NCI-H146 treated with DMSO at 0.1 percent for 48 hours (cell line): ENCODE data around the gene ZNF81.
"Not testable (repeated sequence)": the region's sequence is repeated elsewhere in the genome, so short reads cannot be mapped to it uniquely, and the experiment has no call there.

Experiments used
- DNase-seq: peaks from one replicate; lab custom pipeline; 2025; ENCODE audit not compliant: unreplicated experiment; lab: John Stamatoyannopoulos, UW

ZNF81 gene

DNA sequence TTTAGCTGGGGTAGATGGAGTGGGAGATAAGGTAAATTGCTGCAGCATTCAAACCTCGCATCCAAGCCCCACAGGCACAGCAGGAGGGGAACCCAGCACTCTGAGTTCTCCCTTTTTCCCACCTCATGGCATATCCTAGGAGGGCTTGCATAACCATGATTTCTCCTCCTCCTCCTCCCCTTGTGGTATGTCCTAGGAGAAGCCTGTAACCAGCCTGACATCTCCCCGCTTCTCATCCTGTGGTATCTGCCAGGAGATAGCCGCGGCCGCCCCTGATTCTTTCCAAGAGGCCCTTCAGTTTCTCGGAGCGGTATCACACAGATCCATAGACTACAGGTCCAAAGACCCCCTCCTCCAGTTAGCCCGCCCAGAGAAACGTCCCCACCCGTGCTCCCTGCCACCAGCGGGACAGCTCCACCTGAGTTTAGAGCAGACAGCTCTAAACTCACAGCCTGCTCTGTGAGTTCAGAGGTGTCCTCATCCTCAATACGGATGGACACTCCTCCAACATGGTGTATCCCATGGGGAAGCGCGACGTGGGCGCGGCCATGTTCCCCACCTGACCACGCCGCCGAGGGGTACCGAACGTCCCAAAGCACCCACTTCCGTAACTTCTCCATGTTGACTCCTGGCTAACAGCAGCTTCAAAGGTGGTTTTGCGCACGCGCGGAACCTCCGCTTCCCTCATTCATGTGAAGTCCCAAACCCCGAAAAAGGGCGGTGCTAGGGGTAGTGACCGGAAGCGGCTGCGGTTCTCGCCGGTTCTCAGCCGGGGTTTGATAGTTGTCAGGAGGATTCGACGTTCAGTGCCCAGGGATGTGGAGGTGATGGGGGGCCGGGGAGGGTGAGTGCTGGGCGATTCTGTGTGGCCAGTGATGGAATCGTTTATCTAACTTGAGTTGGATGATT is at the start of gene ZNF81:
ZNF81 (plus strand) TSS at position 739 of the 909 bp plus-strand sequence. CDS start 9,366 bp downstream, outside the sequence.
- peak; percentile 89 for DNase-seq

DNA sequence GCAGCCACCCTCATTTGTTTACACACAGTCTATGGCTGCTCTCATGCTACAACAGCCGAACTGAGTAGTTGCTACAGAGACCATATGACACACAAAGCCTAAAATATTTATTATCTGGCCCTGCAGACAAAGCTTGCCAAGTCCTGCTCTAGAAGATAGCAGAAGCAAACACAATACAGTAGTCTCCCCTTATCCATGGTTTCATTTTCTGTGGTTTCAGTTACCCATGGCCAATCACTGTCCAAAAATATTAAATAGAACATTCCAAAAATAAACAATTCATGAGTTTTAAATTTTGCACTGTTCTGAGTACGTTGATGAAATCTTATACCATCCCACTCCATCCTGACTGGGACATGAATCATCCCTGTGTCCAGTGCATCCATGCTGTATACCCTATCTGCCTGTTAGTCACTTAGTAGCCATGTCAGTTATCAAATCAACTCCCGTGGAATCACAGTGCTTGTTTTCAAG is 40.2 kb upstream of the ZNF81 start:
- no peak for DNase-seq

DNA sequence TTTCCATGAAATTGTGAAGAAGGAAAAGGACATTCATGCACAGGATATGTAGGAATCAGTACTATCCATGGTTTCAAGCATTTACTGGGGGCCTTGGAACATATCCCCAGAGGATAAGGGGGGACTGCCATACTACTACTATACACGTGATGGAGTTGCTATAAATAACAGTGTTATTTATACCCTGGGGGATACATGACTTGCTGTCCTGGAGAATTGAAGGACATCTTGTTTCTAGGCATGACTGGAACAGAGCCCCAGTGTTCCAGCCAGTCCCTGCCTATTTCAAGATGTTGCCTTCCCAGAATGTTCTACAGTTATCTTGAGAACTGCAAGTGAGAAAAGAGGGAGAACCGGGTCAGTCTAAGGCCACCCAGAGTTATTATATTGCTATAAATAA is 39.6 kb upstream of the ZNF81 start:
- DNase-seq, result no peak

DNA sequence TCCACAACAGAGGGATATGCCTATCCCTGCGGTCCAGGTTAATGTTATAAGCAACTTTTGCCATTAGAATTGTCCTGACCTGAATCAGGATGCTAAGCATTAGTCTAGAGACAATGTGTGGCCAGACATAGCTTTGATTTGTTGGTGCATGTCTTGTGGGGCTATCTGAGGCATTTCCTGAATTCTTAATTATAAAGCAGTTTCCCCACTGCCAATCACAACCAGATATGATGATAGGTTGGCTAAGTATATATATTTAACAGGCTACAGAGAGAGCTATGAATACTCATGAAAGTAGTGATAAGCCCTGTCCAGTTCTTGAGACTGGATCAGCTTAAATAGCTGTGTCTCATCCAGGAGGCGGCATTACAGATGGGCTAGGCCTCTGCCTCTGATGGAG is 37.8 kb upstream of the ZNF81 start:
- DNase-seq, result no peak

DNA sequence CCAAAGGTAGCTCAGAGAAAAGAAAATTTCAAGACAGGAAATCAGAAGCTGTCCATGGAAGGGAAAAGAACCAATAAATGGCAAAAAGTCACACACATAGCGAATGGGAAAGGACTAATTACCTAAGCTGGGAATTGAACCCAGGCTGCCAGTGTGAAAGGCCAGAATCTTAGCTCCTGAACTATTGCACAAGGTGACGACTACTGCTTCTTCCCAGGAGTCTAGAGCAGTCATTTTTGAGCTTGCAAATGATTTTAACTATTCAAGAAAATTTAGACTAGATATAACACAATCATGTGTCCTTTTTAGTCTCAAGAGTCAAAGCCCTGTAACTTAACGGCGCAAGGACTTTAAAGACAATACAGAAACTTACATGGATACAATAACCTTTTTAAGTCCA is 34.1 kb upstream of the ZNF81 start:
- DNase-seq, result no peak

DNA sequence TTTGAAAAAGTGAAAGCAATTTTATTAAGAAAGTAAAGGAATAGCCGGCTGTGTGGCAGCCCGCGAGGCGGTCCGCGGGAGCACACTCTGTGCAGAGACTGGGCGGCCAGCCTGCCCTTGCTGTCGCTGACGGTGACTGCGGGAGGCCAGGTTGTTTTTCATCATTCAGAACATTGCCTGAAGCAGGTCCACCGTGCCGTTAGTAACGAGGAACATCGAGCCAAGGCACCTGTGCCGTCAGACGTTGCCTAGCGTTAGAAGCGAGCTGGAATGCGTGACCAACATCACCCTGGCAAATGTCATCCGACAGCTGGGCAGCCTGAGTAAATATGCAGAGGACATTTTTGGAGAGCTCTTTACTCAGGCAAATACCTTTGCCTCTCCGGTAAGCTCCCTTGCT is 33.6 kb upstream of the ZNF81 start:
- DNase-seq, result peak; percentile 3

DNA sequence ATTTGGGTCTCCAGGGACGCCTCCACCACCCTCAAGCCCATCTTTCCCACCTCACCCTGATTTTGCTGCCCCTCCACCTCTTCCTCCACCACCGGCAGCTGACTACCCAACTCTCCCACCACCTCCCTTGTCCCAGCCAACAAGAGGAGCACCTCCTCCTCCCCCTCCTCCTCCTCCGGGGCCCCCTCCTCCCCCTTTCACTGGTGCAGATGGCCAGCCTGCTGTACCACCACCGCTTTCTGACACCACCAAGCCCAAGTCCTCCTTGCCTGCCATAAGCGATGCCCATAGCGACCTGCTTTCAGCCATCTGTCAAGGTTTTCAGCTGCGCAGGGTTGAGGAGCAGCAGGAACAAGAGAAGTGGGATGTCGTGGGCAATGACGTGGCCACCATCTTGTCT is 32.4 kb upstream of the ZNF81 start:
- DNase-seq, result no peak

DNA sequence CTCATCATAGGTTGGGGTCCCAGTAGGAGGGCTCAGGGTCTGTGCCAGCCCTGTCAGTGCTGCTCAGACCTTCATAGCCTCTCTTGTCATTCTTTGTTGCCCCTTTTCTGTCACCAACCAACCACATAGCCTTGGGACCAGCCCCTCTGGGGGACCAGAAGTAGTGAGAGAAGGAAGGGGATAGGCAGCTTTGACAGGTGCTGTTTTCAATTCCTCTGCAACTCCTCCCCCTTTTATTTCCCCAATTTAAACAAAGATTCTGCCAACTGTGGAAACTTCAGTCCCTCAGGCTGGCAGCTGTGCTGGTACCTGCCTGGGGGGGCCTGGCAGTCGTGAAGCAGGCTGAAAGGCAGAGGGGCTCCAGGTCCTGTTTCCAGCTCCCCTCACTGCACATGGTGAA is 30.9 kb upstream of the ZNF81 start:
- not testable (repeated sequence) for DNase-seq

DNA sequence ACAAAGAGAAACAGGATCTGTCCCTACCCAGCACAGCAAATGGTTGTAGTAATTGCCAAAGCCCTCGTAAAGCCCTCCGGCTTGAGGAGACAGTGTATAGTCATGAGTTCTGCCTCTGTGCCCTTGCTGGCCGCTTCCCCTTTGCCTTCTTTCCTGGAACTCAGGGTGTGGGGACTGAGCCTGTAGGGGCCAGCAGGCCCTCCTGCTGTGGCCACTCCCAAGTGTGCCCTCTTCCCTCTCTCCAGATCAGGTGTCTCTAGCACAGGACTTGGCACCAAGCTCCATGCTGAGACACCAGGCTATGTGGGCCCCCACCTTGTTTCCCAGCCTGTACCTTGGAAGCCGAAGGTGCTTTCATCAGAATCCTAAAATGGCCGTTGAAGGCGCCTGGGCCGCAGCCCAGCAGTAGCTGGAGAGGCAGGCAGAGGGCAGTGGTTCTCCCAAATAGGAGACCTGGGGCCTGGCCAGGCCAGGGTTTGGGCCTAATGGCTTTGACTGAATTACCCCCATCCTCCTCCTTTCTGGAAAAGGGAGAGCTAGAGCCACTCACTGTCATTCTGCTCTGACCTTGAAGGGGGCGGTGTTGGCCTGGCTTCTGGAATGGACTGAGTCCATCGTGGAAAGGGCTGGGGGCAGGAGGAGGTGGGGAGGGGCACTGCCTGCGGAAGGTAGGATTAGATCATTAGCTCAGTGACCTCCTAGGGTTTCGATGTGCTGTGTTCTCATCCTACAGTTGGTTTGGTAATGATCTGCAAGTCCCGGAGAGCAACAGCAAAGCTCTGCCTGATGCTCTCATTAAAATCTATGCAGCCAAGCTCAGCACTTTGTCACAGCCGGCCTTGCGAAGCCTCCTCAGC is 30.1 kb upstream of the ZNF81 start:
- DNase-seq, result not testable (repeated sequence)

DNA sequence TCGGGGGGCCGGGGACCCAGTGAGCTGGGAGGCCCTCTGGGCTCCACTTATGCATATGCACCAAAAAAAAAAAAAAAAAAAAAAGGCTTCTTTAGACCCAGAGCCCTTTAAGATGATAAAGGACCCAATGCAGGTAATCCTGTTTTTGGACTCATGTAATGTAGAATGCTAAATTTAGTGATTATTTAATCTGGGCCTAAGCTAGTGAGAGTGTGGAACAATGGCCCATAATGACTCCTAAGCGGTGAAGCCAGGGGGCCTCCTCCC is 29.5 kb upstream of the ZNF81 start:
- not testable (repeated sequence) for DNase-seq

DNA sequence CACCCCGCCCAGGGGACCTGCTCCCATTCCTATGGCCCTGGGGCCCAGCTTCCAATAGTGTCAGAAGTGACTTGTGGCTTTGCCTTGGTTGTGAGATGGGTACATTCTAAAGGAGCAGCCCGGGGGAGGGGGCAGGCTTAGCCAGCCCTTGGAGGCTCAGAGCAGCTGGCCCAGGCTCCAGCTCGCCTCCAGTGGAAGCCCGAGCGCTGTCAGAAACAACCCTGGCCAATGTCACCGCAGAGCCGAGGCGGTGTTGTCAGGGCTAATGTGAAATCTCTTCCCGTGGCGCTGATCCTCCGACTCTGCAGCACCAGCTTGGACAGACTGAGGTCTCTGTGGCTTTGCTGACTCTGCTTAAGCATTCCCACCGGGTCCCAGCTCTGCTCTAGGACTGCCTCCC is 29.2 kb upstream of the ZNF81 start:
- no peak for DNase-seq

DNA sequence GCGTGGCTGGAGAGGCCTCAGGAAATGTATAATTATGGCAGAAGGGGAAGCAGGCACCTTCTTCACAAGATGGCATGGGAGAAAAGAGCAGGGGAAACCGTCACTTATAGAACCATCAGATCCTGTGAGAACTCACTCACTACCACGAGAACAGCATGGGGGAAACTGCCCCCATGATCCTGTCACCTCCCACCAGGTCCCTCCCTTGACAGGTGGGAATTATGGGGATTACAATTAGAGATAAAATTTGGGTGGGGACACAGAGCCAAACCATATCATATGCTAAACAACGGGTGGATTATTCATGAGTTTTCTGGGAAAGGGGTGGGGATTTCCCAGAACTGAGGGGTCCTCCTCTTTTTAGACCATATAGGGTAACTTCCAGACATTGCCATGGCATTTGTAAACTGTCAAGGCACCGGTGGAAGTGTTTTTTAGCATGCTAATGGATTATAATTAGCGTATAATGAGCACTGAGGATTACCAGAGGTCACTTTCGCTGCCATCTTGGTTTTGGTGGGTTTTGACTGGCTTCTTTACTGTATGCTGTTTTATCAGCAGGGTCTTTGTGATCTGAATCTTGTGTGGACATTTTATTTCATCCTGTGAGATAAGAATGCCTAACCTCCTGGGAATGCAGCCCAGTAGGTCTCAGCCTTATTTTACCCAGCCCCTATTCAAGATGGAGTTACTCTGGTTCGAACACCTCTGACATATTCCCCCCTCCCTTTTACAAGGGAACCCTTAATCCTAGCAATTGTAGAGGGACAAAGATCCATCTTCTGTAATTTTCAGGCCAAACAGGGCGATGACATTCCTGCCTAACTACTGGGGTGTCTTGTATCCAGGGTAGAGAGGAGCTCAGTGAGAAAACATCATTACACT is 27.6 kb upstream of the ZNF81 start:
- no peak for DNase-seq

DNA sequence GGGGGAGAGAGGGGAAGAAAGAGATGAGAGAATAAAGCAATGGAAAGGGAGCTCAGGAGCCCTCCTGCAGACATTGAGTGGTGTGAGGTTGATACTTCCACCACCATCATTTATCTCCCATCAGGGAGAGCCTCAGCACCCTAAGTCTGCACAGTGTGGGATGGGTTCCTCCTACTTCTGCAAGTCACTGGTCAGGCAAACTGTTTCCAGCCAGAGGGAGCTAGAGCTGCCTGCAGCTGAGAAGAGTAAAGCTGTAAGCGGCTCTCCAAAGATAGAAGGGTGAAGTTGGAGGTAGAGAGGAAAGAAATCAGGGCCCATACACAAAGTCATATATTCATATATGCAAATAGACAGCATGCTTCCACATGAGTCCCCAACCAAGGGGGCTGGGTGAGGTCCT is 21.9 kb upstream of the ZNF81 start:
- DNase-seq, result no peak

DNA sequence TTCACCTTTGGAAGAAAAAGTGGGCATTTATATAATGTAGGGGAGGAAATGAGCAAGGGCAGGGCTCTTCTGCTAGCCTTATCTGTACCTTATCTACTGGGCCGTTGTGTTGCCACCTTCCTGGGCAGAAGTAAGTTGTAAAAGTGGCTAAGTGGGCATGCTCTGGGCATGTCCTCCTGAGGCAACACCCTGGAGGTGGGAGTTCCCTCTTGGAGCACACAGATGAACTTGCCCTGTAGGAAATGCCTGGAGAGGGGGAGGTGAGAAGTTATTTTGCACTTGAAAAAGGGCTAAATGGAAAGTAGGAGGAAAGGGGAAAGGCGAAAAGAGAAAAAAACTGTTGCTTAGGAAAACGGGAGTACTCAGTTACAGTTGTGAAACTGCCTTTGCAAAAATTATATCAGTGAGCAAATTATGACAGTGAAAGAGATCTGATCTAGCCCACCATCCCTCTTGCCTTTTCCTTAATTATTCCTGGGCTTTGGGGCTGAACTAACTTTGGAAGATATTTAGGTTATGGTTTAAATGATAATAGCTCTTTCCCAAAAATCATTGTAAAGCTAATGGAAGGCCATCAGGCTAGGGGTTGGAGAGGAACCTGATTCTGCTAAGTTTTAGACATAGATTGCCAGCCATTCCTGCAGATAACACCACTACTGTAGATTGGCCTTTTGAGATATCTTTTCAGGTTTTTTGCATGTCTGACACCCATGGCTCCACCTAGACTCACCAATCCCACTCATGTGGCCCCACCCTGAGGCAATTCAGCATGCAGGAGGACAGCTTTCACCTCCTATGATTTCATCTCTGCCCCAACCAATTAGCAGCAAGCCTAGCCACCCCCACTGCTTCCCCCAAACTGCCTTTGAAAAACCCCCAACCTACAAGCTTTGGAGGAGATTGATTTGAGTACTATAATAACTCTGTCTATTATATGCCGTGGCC is 20.5 kb upstream of the ZNF81 start:
- no peak for DNase-seq

DNA sequence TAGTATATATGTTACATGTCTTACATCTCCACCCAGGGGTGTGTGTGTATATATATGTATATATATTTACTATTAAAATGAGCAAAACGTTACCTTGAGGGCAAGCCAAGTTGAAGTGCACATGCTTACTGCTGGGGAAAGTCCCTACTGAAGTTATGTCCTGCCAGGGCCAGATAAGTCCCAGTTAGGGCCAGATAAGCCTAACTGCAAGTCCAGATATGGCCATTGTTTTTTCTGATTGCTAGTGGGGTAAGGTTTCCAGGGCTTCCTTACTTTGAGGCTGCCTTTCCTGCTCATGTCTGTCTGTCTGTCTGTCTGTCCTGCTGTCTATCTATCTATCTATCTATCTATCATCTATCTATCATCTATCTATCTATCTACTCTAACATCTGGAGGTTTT is 19.3 kb upstream of the ZNF81 start:
- DNase-seq, result no peak

DNA sequence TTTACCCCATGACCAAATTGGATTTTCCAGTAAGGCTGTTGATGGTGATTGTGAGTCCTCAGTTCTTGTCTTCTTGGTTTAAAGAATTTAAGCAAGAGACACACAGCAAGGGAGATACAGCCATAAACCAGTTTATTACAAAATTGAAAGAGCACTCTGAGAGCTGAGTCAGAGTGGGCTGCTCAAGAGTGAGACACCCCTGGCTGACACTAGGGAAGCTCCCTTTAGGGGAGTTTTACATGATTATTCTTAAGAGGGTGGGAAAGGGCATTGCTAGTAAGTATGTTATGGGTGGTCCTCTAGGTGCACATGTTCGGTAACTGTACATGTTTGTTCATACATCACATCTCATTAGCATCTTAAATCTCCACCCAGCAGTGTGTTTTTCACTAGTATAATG is 18.8 kb upstream of the ZNF81 start:
- DNase-seq, result no peak

DNA sequence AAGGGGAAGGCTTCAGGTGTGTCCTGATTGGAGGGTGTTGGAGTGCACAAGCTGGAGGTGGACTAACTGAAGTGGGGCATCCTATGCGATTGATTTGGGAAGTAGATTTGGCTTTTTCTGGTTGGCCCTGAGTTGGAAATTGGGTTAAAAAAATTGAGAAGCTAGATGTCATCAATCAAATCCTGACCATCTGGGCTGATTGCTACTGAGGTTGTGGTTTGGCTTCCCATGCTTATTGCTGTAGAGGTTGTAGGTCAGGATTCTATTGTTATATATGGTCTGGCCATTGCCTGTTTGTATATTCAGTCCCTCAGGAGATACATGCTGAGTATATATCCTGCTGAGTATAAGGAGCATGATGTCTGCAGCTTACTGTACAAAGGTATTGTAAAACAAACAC is 7.7 kb upstream of the ZNF81 start:
- DNase-seq, result no peak

DNA sequence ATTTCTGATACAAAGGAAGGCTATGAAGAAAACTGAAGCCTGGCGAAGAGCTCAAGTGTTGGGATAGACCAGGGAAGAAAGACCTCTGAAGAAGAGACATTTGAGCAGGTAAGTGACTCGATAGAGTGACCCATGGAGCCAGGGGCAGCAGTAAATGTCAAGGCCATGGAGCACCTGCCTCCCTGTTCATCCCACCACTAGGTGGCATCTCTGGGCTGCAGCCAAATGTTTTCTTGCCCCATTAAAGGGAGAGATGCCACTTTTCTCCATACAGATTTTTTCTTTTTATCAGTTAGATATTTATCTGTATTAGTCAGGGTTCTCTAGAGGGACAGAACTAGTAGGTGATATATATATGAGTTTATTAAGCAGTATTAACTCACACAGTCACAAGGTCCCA is 4.9 kb upstream of the ZNF81 start:
- peak; percentile 38 for DNase-seq

DNA sequence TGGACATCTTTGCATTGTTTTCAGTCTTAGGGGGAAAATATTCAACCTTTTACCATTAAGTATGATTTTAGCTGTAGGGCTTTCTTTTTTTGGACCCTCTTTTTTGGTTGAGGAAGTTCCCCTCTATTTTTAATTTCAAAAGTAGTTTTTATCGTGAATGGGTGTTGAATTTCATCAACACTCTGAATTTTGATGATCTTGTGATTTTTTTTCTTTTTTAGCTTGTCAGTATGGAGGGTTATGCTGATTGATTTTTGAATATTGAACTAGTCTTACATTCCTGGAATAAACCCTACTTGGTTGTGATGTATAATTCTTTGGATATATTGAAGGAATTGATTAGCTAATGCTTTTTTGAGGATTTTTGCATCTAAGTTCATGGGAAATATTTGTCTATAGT is 1.7 kb downstream of the ZNF81 start:
- no peak for DNase-seq

DNA sequence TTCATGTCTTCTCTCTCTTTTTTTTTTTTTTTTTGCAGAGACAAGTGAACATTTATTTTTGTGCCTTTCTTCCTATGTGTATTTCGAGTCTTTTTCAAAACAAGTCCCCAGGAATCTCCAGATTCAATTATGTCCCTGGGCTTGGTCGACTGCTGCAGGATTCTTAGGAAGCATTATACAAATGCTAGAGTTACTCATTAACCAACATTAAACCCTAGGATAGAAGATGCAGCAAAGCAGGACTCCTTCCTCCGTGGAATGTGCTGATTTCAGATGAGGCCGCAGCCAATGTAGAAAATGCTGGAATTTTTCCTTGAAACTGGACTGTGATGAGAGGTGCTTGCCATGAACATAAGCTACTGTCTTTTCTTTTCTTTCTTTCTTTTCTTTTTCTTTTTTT is 3.4 kb downstream of the ZNF81 start:
- no peak for DNase-seq
